Bronchial epithelial cell (primary cell): ENCODE measurements around the gene UVRAG. TPM values are rescaled to one million over a fixed set of nuclear protein-coding genes. Genes with fewer than 3 reads are reported as not detected.

ENCODE experiments used
- DNase-seq: peaks from one replicate; pipeline ENCODE4 v3.0.0-alpha.2; 2010; ENCODE audit warnings: low read depth
- FAIRE-seq: peaks from 2 replicates; lab custom pipeline; 2011; peaks lifted over from hg19 to GRCh38; lab: Jason Lieb, UNC
- H3K27me3 ChIP-seq: 2 replicates; pipeline ENCODE4 v1.5.1; 2011; ENCODE audit warnings: low read length; ENCODE audit not compliant: control insufficient read depth, insufficient read depth
- H3K36me3 ChIP-seq: 2 replicates; pipeline ENCODE4 v1.5.1; 2011; ENCODE audit warnings: low read length; ENCODE audit not compliant: control insufficient read depth, insufficient read depth
- H3K4me3 ChIP-seq: 2 replicates; pipeline ENCODE4 v1.5.1; 2011; ENCODE audit warnings: mild to moderate bottlenecking, low read depth, low read length, control low read depth
- CTCF ChIP-seq: IDR thresholded peaks from 2 replicates; pipeline ENCODE4 v1.5.1; 2011; ENCODE audit warnings: mild to moderate bottlenecking, moderate library complexity, low read length, control low read depth, inconsistent platforms; ENCODE audit not compliant: insufficient read depth, severe bottlenecking
- total RNA-seq: library from RNA; depleted of rRNA; stranded (reverse); fragments of >200 nt; gene quantifications from 2 replicates; pipeline ENCODE4 v1.2.1, GENCODE V29; 2014

Gene UVRAG
- total RNA-seq, 1 donor from 2014 or later, result 11.1 TPM

GRCh38 chr11:75797792-75798191 lies 17.2 kb upstream of the UVRAG start:
- peaks cover 2% of the 10 kb centered on the region for H3K36me3 ChIP-seq
- FAIRE-seq (no peak), DNase-seq (no peak)
- no peak for TF ChIP-seq CTCF
- H3K27me3 ChIP-seq, result no peaks in the 10 kb centered on the region
- H3K4me3 ChIP-seq, result no peak overlapping the region

GRCh38 chr11:75800136-75800675 lies 14.8 kb upstream of the UVRAG start:
- DNase-seq (no peak), FAIRE-seq (no peak)
- H3K27me3 ChIP-seq, result no peaks in the 10 kb centered on the region
- peaks cover 2% of the 10 kb centered on the region for H3K36me3 ChIP-seq
- no peak for TF ChIP-seq CTCF
- no peak overlapping the region for H3K4me3 ChIP-seq

- no peak overlapping the region for H3K4me3 ChIP-seq
- TF ChIP-seq CTCF, result no peak
- H3K27me3 ChIP-seq, result no peaks in the 10 kb centered on the region
- no peak for FAIRE-seq
- DNase-seq, result no peak
- peaks cover 2% of the 10 kb centered on the region for H3K36me3 ChIP-seq
Observed at GRCh38 chr11:75800728-75801361, 14.2 kb upstream of the UVRAG start.

GRCh38 chr11:75801362-75802020 lies 13.5 kb upstream of the UVRAG start:
- no peak for TF ChIP-seq CTCF
- no peak for FAIRE-seq
- Histone ChIP-seq H3K4me3 (no peak overlapping the region), H3K36me3 (peaks cover 2% of the 10 kb centered on the region), H3K27me3 (no peaks in the 10 kb centered on the region)
- DNase-seq, result no peak

- FAIRE-seq, result no peak
Observed at GRCh38 chr11:75802021-75802912, 12.7 kb upstream of the UVRAG start.

More at GRCh38 chr11:75802021-75802912, 12.7 kb upstream of the UVRAG start:
- TF ChIP-seq CTCF, result no peak
- DNase-seq, result no peak
- Histone ChIP-seq H3K36me3 (peaks cover 1% of the 10 kb centered on the region), H3K4me3 (no peak overlapping the region), H3K27me3 (no peaks in the 10 kb centered on the region)
